ENCODE data around the gene LHX2. TPM values are rescaled to one million over a fixed set of nuclear protein-coding genes. Genes with fewer than 3 reads are reported as not detected.

LHX2 gene
- total and polyA plus RNA-seq, 7 donors, result not detected

DNA sequence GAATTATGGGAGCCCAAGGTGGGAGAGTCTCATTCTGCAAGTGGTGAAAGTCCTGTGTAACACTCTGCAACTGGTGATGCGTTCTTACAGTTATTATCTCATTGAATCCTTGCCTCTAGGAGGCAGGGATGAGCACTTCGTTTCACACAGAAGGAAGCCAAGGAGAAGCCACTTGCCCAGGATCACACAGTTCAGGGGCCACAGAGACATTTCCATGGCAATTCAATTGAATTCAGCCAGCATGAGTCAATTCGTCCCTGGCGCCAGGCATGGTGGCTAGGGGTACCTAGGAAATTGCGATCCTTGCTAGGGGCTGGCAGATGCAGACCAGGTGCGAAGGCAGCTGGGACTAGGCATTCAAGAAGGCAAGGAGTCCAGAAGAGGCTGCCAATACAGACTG lies 26.2 kb downstream of the LHX2 start:
- WGBS, 3 donors, result 63 to 67% (median 66%) methylated on average over 6 of the region's 6 CpGs
- Histone ChIP-seq H3K27ac (no peak overlapping the region), H3K36me3 (ENCODE audit: insufficient read depth in 1 of 2, low read depth in 1 of 2) (no peaks in the 10 kb centered on the region), H3K9me3 (no peaks in the 10 kb centered on the region), H3K4me3 (no peak overlapping the region), H3K4me1 (peaks cover 2% of the 10 kb centered on the region), H3K27me3 (ENCODE audit: insufficient read depth in 3 of 3, low read length in 2 of 3) (peaks cover 0 to 62% (median 8%) of the 10 kb centered on the region in 3 donors)
- ATAC-seq, result no peak
- DNase-seq, result no peak
- TF ChIP-seq CTCF (IDR thresholded peaks at IDR 0.05), result no peak
- intact Hi-C loops (cut with DNase I), result no loop called here

GRCh38 chr9:124038239-124038638 lies 26.7 kb downstream of the LHX2 start:
- intact Hi-C loops (cut with DNase I), result no loop called here
- Histone ChIP-seq H3K27ac (no peak overlapping the region), H3K9me3 (no peaks in the 10 kb centered on the region), H3K27me3 (ENCODE audit: insufficient read depth in 3 of 3, low read length in 2 of 3) (peaks cover 0 to 62% (median 8%) of the 10 kb centered on the region in 3 donors), H3K4me3 (no peak overlapping the region), H3K36me3 (ENCODE audit: insufficient read depth in 1 of 2, low read depth in 1 of 2) (no peaks in the 10 kb centered on the region), H3K4me1 (peaks cover 2% of the 10 kb centered on the region)
- WGBS, 3 donors, result 33 to 50% (median 37%) methylated on average over 6 of the region's 6 CpGs
- TF ChIP-seq CTCF (IDR thresholded peaks at IDR 0.05), result no peak
- ATAC-seq (no peak), DNase-seq (no peak)

DNA sequence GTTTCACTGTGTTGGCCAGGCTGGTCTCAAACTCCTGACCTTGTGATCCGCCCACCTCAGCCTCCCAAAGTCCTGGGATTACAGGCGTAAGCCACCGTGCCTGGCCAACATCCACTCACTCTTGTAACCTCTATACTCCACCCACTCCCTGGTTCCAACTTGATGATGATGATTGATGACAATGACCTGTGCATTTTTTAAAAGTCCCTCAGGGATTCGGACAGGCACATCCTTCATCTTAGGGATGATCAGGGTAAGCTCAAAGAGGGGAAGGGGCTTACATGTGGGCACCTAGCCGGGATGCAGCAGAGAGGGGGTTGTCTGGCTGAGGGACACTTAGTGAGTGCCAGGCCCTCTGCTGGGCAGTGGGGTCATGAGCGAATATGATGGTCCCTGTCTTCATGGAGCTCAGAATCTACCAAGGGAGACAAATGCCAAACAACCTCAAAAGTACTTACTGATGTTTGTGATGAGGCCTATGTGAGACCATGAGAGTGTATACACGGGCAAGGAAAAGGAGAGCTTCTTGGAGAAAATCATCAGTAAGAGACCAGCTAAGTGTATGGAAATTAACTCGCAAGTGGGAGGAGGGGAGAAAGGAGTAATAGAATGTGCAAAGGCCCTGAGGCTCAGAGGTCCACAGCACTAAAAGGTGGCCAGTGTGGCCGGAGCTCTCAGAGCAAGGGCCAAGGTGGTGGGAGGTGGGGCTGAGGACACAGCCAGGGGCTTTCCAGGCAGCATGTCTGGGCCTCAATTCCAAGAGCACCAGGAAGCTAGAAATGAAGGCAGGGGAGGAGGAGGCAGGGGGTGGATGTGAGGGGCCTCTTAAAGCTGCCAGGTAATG lies 27.4 kb downstream of the LHX2 start:
- Histone ChIP-seq H3K36me3 (ENCODE audit: insufficient read depth in 1 of 2, low read depth in 1 of 2) (no peaks in the 10 kb centered on the region), H3K4me1 (peaks cover 2% of the 10 kb centered on the region), H3K9me3 (no peaks in the 10 kb centered on the region), H3K4me3 (no peak overlapping the region), H3K27ac (no peak overlapping the region), H3K27me3 (ENCODE audit: insufficient read depth in 3 of 3, low read length in 2 of 3) (peaks cover 0 to 61% (median 8%) of the 10 kb centered on the region in 3 donors)
- intact Hi-C loops (cut with DNase I), result no loop called here
- no peak for TF ChIP-seq CTCF (IDR thresholded peaks at IDR 0.05)
- ATAC-seq, result no peak
- WGBS, 3 donors, result 66 to 75% (median 68%) methylated on average over 9 of the region's 9 CpGs
- no peak for DNase-seq

- peak in 2 of 4 donors; percentile 18 to 23 for ATAC-seq
- TF ChIP-seq CTCF (IDR thresholded peaks at IDR 0.05), result no peak
- DNase-seq, result no peak
- H3K36me3 ChIP-seq (ENCODE audit: insufficient read depth in 1 of 2, low read depth in 1 of 2), result no peaks in the 10 kb centered on the region
- H3K4me3 ChIP-seq, result peak overlapping the region; percentile 56
- no peaks in the 10 kb centered on the region for H3K9me3 ChIP-seq
- H3K27ac ChIP-seq, result no peak overlapping the region
- H3K27me3 ChIP-seq (ENCODE audit: insufficient read depth in 3 of 3, low read length in 2 of 3), result peaks cover 0 to 74% (median 8%) of the 10 kb centered on the region in 3 donors
- 37 to 44% (median 41%) methylated on average over 20 to 21 of the region's 21 CpGs for WGBS, 3 donors
- peaks cover 2% of the 10 kb centered on the region for H3K4me1 ChIP-seq
- intact Hi-C loops (cut with DNase I), result loop anchor here (2.0 to 10.0 kb wide), 5 partner anchors 246 to 638 kb away; no protein-coding TSS in a partner anchor
Observed at GRCh38 chr9:124040186-124040931, 28.8 kb downstream of the LHX2 start.

Data from psoas muscle (tissue), 8 donors.